ENCODE measurements around the gene MYO1B. TPM values are rescaled to one million over a fixed set of nuclear protein-coding genes. Genes with fewer than 3 reads are reported as not detected.

Gene MYO1B
- total and polyA plus RNA-seq, 2 experiments from 2014 or later: 26.4 to 70.6 TPM

DNA sequence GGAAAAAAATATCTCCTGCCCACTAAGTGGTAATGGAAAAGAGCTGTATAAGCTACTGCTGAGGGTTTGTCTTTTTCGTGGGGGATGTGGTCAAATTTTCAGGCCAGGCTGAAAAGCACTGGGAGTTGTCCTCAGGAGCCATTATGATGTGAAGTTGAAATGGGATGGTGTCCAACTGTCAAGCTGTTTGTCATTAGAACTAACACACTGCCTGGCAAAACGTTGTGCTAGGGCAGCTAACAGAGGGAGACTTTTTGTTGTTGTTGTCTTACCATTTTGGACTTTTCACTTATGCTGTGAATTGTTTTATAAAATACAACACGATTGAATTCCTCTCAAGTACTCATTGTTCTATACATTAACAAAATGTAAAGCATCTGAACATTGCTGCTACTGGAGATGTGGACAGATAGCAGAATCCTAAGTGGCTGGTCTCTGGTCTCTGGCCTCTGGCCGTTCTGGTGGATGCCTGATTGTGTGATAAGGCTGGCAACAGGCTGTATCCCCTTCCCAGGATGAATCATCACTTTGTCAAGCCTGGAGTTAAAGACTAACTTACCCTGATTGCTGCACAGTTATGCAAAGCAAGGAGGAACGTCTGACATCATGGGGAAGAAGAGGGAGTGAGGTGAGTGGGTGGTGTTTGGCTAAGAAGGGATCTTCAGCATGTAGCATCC, 2.3 kb downstream of the MYO1B start:
- peak overlapping the region; percentile 82 for H3K4me2 ChIP-seq
- ATAC-seq (no peak), DNase-seq (ENCODE audit: low spot score) (peak; percentile 21)
- Mint-ChIP-seq H3K27ac (no peak overlapping the region), H3K27me3 (ENCODE audit: insufficient read depth, low read depth, poor library complexity) (peaks cover 10% of the 10 kb centered on the region), H3K9me3 (no peaks in the 10 kb centered on the region), H3K4me3 (peak overlapping the region; percentile 88), H3K4me1 (peaks cover 56% of the 10 kb centered on the region), H3K36me3 (ENCODE audit: low read depth) (peaks cover 7% of the 10 kb centered on the region)
- H2AFZ ChIP-seq: no peak overlapping the region
- H4K20me1 ChIP-seq (replicated peaks; ENCODE audit: insufficient read depth): peaks cover 45% of the 10 kb centered on the region
- TF ChIP-seq CTCF (conservative IDR thresholded peaks at IDR 0.05; ENCODE audit: low read depth in 2 of 2) (no peak), STAT1 (IDR thresholded peaks at IDR 0.05; ENCODE audit: unreplicated experiment) (no peak), REST (IDR thresholded peaks at IDR 0.05; ENCODE audit: unreplicated experiment) (no peak), ZNF114 (CRISPR knock-in tag; IDR thresholded peaks at IDR 0.05) (no peak), CREB1 (CRISPR knock-in tag; IDR thresholded peaks at IDR 0.05; ENCODE audit: low read depth) (no peak), POLR2AphosphoS5 (IDR thresholded peaks at IDR 0.05; ENCODE audit: low read depth) (no peak), NANOG (IDR thresholded peaks at IDR 0.05; ENCODE audit: borderline replicate concordance) (no peak), EZH2phosphoT487 (IDR thresholded peaks at IDR 0.05; ENCODE audit: unreplicated experiment) (no peak), ZNF462 (CRISPR knock-in tag; IDR thresholded peaks at IDR 0.05) (no peak), JUNB (IDR thresholded peaks at IDR 0.05; ENCODE audit: unreplicated experiment) (no peak), EZH2 (IDR thresholded peaks at IDR 0.05; ENCODE audit: low read depth, unreplicated experiment) (no peak), ZNF331 (CRISPR knock-in tag; IDR thresholded peaks at IDR 0.05; ENCODE audit: low read depth) (no peak)
- TF ChIP-seq, protein P1, sequence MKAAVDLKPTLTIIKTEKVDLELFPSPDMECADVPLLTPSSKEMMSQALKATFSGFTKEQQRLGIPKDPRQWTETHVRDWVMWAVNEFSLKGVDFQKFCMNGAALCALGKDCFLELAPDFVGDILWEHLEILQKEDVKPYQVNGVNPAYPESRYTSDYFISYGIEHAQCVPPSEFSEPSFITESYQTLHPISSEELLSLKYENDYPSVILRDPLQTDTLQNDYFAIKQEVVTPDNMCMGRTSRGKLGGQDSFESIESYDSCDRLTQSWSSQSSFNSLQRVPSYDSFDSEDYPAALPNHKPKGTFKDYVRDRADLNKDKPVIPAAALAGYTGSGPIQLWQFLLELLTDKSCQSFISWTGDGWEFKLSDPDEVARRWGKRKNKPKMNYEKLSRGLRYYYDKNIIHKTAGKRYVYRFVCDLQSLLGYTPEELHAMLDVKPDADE (IDR thresholded peaks at IDR 0.05): no peak
- no peak overlapping the region for H3K27ac ChIP-seq (ENCODE audit: low read depth)
- H3K9me2 ChIP-seq (ENCODE audit: insufficient read depth): no peaks in the 10 kb centered on the region
- H3K4me1 ChIP-seq (ENCODE audit: insufficient read depth): peaks cover 52% of the 10 kb centered on the region
- 0 out of 2 replicates have a peak, but pooled peaks cover 3% of the 10 kb centered on the region for H3F3A ChIP-seq (replicated peaks; ENCODE audit: low read depth)
- H3K4me3 ChIP-seq: peak overlapping the region; percentile 82
- H3K36me3 ChIP-seq (ENCODE audit: insufficient read depth): no peaks in the 10 kb centered on the region
- peaks cover 64% of the 10 kb centered on the region for H3K79me2 ChIP-seq (replicated peaks; ENCODE audit: insufficient read depth)
- peaks cover 11% of the 10 kb centered on the region for H3K27me3 ChIP-seq (ENCODE audit: insufficient read depth)
